HepG2 (cell line): ENCODE results near the gene JSRP1. TPM values are rescaled to one million over a fixed set of nuclear protein-coding genes. Genes with fewer than 3 reads are reported as not detected.

Experiments used
- CENPX ChIP-seq: sonication (generic); formaldehyde crosslinking; IDR thresholded peaks from 2 replicates; pipeline ENCODE4 v1.9.0; 2021; ENCODE audit warnings: mild to moderate bottlenecking, missing genetic modification reagents, moderate library complexity
- ESRRA ChIP-seq: sonication (generic); formaldehyde crosslinking; IDR thresholded peaks from 2 replicates; pipeline ENCODE4 v1.5.1; 2020; ENCODE audit warnings: mild to moderate bottlenecking, low read depth, missing genetic modification reagents
- ETV5 ChIP-seq: IDR thresholded peaks from 2 replicates; pipeline ENCODE4 v1.6.1; 2018; ENCODE audit warnings: missing biosample characterization, missing genetic modification reagents, inconsistent platforms, borderline replicate concordance
- MEF2D ChIP-seq: sonication (generic); formaldehyde crosslinking; IDR thresholded peaks from 2 replicates; pipeline ENCODE4 v1.5.1; 2020; ENCODE audit warnings: mild to moderate bottlenecking, missing genetic modification reagents
- MIER2 ChIP-seq: IDR thresholded peaks from 2 replicates; pipeline ENCODE4 v1.6.1; 2016; ENCODE audit warnings: missing biosample characterization, missing genetic modification reagents
- PHB2 ChIP-seq: fragments of 450-650 bp; IDR thresholded peaks from 2 replicates; pipeline ENCODE4 v1.6.1; 2018; ENCODE audit not compliant: partially characterized antibody
- SOX13 ChIP-seq, 3 experiments: fragments of 450-650 bp in 1 of 3; sonication (generic) in 1 of 3; formaldehyde crosslinking in 1 of 3; IDR thresholded peaks in 2 of 3; conservative IDR thresholded peaks in 1 of 3; 2 replicates each; pipeline versions ENCODE4 v1.5.0 to v1.6.1; 2016 to 2020; ENCODE audit warnings: antibody characterized with exemption in 1 of 3, mild to moderate bottlenecking in 1 of 3, missing compliant biosample characterization in 1 of 3, missing genetic modification reagents in 1 of 3, moderate library complexity in 1 of 3
- ZNF160 ChIP-seq: sonication (generic); formaldehyde crosslinking; IDR thresholded peaks from 2 replicates; pipeline ENCODE4 v1.8.0; 2022; ENCODE audit warnings: mild to moderate bottlenecking, inconsistent platforms, missing genetic modification reagents
- ZNF335 ChIP-seq: sonication (generic); formaldehyde crosslinking; IDR thresholded peaks from 2 replicates; pipeline ENCODE4 v1.4.0; 2020; ENCODE audit warnings: missing genetic modification reagents
- ZNF547 ChIP-seq: sonication (generic); formaldehyde crosslinking; IDR thresholded peaks from 2 replicates; pipeline ENCODE4 v1.5.1; 2020; ENCODE audit warnings: mild to moderate bottlenecking, missing genetic modification reagents
- ZSCAN9 ChIP-seq: IDR thresholded peaks from 2 replicates; pipeline ENCODE4 v1.6.1; 2016; ENCODE audit warnings: borderline replicate concordance
- polyA plus RNA-seq, 8 experiments: library from polyadenylated mRNA; depleted of rRNA in 3 of 8; stranded (reverse) in 7 of 8; unstranded in 1 of 8; fragments of >200 nt; fragmentation: Illumina TruSeq in 4 of 8; extraction: Trizol in 4 of 8; gene quantifications; 2 replicates each; pipeline versions ENCODE4 v1.2.1 to v1.2.3, GENCODE V29; 2011 to 2016; ENCODE audit warnings: low read depth in 4 of 8, missing spikeins in 1 of 8, mixed read lengths in 1 of 8; ENCODE audit not compliant: insufficient read depth in 1 of 8
- total RNA-seq, 5 experiments: library from RNA; depleted of rRNA; stranded (reverse); fragments of >200 nt; fragmentation: Illumina TruSeq; extraction: Trizol; gene quantifications; 2 replicates each; pipeline ENCODE4 v1.2.3, GENCODE V29; 2016; ENCODE audit warnings: low read depth in 1 of 5
- TF ChIP-seq, protein P1 (sequence below): sonication (generic); formaldehyde crosslinking; IDR thresholded peaks from 2 replicates; pipeline ENCODE4 v1.4.0; 2020; ENCODE audit warnings: missing genetic modification reagents
- TF ChIP-seq, protein P2 (sequence below): conservative IDR thresholded peaks from 2 replicates; pipeline ENCODE4 v1.6.1; 2018; ENCODE audit warnings: missing genetic modification reagents
- TF ChIP-seq, protein P3 (sequence below): sonication (generic); formaldehyde crosslinking; IDR thresholded peaks from 2 replicates; pipeline ENCODE4 v1.5.1; 2020; ENCODE audit warnings: missing genetic modification reagents, mild to moderate bottlenecking, borderline replicate concordance
- TF ChIP-seq, protein P4 (sequence below): IDR thresholded peaks from 2 replicates; pipeline ENCODE4 v1.6.1; 2016; ENCODE audit warnings: low read depth, borderline replicate concordance
- TF ChIP-seq, protein P5 (sequence below): sonication (generic); formaldehyde crosslinking; IDR thresholded peaks from 2 replicates; pipeline ENCODE4 v1.4.0; 2020; ENCODE audit warnings: missing genetic modification reagents, borderline replicate concordance
- TF ChIP-seq, protein P6 (sequence below): sonication (generic); formaldehyde crosslinking; IDR thresholded peaks from 2 replicates; pipeline ENCODE4 v1.8.0; 2022; ENCODE audit warnings: mild to moderate bottlenecking, missing genetic modification reagents

JSRP1 gene
- total and polyA plus RNA-seq, 2 of the 13 experiments (the other 11 are each of a cell fraction or from before 2014, with no cell fraction given): 0.16 to 0.38 TPM

DNA sequence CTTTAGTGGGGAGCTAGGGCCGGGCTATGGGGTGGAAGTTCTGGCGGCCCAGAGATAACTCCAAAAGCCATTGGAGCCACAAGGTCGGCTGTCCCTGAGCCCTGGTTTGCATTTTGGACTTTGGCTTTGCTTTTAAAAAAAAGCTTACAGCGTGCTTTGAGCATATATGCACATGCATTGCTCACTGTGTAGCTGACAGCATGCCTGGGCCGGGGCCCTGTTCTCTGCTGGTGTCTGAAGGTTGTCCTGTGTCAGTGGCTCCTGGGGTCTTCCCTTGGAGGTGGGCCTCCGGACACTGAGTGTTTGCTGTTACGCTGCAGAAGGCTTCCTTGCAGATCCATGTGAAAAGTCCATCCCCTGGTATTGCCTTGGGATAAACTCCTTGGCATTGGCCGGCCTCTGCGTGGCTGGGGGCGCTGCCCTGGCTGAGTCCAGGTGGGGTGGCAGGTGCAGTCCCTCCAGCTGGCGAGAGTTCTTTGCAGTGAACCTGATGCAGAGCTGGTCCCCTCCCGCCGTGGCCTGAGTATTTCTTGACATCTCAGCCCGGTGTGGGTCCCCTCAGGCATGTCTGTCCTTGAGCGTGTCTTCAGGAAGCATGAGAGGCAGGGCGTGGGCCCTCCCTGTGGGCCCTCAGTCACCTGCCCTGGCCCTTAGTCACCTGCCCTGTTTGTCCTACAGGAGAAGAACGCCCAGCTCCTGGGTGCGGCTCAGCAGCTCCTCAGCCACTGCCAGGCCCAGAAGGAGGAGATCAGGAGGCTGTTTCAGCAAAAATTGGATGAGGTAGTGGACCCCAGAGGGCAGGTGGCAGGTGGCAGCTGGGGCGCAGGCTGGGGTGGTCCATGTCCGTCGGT lies 43.1 kb downstream of the JSRP1 start (continued):
- TF ChIP-seq SOX13 (IDR thresholded peaks at IDR 0.05) (no peak), SOX13 (CRISPR knock-in tag; conservative IDR thresholded peaks at IDR 0.05 in 1 of 2, IDR thresholded peaks at IDR 0.05 in 1 of 2) (peak in 1 of 2 experiments; percentile 41; a peak in 2 of 4 replicates), MIER2 (CRISPR knock-in tag) (no peak; the same call in 1 of the 2 replicates), PHB2 (no peak), ZNF335 (peak; percentile 60; the same call in 1 of the 2 replicates), ZNF547 (CRISPR knock-in tag) (peak; percentile 72), ZNF160 (peak; percentile 57; the same call in 1 of the 2 replicates), ESRRA (peak; percentile 92), ETV5 (peak; percentile 9; the same call in 1 of the 2 replicates), MEF2D (CRISPR knock-in tag) (peak; percentile 86), ZSCAN9 (CRISPR knock-in tag) (peak; percentile 86), CENPX (CRISPR knock-in tag) (no peak)
- TF ChIP-seq, protein P1, sequence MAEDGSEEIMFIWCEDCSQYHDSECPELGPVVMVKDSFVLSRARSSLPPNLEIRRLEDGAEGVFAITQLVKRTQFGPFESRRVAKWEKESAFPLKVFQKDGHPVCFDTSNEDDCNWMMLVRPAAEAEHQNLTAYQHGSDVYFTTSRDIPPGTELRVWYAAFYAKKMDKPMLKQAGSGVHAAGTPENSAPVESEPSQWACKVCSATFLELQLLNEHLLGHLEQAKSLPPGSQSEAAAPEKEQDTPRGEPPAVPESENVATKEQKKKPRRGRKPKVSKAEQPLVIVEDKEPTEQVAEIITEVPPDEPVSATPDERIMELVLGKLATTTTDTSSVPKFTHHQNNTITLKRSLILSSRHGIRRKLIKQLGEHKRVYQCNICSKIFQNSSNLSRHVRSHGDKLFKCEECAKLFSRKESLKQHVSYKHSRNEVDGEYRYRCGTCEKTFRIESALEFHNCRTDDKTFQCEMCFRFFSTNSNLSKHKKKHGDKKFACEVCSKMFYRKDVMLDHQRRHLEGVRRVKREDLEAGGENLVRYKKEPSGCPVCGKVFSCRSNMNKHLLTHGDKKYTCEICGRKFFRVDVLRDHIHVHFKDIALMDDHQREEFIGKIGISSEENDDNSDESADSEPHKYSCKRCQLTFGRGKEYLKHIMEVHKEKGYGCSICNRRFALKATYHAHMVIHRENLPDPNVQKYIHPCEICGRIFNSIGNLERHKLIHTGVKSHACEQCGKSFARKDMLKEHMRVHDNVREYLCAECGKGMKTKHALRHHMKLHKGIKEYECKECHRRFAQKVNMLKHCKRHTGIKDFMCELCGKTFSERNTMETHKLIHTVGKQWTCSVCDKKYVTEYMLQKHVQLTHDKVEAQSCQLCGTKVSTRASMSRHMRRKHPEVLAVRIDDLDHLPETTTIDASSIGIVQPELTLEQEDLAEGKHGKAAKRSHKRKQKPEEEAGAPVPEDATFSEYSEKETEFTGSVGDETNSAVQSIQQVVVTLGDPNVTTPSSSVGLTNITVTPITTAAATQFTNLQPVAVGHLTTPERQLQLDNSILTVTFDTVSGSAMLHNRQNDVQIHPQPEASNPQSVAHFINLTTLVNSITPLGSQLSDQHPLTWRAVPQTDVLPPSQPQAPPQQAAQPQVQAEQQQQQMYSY: 0 out of 2 replicates have a peak, but pooled peaks have one; percentile 34
- TF ChIP-seq, protein P2, sequence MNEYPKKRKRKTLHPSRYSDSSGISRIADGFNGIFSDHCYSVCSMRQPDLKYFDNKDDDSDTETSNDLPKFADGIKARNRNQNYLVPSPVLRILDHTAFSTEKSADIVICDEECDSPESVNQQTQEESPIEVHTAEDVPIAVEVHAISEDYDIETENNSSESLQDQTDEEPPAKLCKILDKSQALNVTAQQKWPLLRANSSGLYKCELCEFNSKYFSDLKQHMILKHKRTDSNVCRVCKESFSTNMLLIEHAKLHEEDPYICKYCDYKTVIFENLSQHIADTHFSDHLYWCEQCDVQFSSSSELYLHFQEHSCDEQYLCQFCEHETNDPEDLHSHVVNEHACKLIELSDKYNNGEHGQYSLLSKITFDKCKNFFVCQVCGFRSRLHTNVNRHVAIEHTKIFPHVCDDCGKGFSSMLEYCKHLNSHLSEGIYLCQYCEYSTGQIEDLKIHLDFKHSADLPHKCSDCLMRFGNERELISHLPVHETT (CRISPR knock-in tag): peak; percentile 30
- TF ChIP-seq, protein P3, sequence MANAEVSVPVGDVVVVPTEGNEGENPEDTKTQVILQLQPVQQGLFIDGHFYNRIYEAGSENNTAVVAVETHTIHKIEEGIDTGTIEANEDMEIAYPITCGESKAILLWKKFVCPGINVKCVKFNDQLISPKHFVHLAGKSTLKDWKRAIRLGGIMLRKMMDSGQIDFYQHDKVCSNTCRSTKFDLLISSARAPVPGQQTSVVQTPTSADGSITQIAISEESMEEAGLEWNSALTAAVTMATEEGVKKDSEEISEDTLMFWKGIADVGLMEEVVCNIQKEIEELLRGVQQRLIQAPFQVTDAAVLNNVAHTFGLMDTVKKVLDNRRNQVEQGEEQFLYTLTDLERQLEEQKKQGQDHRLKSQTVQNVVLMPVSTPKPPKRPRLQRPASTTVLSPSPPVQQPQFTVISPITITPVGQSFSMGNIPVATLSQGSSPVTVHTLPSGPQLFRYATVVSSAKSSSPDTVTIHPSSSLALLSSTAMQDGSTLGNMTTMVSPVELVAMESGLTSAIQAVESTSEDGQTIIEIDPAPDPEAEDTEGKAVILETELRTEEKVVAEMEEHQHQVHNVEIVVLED (CRISPR knock-in tag): no peak
- TF ChIP-seq, protein P4, sequence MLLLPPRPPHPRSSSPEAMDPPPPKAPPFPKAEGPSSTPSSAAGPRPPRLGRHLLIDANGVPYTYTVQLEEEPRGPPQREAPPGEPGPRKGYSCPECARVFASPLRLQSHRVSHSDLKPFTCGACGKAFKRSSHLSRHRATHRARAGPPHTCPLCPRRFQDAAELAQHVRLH (CRISPR knock-in tag): peak; percentile 87; the same call in 1 of the 2 replicates
- TF ChIP-seq, protein P5, sequence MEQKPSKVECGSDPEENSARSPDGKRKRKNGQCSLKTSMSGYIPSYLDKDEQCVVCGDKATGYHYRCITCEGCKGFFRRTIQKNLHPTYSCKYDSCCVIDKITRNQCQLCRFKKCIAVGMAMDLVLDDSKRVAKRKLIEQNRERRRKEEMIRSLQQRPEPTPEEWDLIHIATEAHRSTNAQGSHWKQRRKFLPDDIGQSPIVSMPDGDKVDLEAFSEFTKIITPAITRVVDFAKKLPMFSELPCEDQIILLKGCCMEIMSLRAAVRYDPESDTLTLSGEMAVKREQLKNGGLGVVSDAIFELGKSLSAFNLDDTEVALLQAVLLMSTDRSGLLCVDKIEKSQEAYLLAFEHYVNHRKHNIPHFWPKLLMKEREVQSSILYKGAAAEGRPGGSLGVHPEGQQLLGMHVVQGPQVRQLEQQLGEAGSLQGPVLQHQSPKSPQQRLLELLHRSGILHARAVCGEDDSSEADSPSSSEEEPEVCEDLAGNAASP: peak; percentile 84
- TF ChIP-seq, protein P6, sequence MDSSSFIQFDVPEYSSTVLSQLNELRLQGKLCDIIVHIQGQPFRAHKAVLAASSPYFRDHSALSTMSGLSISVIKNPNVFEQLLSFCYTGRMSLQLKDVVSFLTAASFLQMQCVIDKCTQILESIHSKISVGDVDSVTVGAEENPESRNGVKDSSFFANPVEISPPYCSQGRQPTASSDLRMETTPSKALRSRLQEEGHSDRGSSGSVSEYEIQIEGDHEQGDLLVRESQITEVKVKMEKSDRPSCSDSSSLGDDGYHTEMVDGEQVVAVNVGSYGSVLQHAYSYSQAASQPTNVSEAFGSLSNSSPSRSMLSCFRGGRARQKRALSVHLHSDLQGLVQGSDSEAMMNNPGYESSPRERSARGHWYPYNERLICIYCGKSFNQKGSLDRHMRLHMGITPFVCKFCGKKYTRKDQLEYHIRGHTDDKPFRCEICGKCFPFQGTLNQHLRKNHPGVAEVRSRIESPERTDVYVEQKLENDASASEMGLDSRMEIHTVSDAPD: peak; percentile 72; the same call in 1 of the 2 replicates
